LHCN-M2 (cell line): ENCODE data around the gene SETD5. TPM values are rescaled to one million over a fixed set of nuclear protein-coding genes. Genes with fewer than 3 reads are reported as not detected.

ENCODE experiments used
- DNase-seq: peaks from one replicate; pipeline ENCODE4 v3.0.0-alpha.2; 2012; ENCODE audit warnings: low read depth
- total RNA-seq: library from RNA; depleted of rRNA; stranded (reverse); fragments of >200 nt; gene quantifications from 2 replicates; pipeline ENCODE4 v1.2.3, GENCODE V29; 2014; rRNA removed

The SETD5 gene
- total RNA-seq, 1 experiment from 2014 or later = 51.8 TPM

DNA sequence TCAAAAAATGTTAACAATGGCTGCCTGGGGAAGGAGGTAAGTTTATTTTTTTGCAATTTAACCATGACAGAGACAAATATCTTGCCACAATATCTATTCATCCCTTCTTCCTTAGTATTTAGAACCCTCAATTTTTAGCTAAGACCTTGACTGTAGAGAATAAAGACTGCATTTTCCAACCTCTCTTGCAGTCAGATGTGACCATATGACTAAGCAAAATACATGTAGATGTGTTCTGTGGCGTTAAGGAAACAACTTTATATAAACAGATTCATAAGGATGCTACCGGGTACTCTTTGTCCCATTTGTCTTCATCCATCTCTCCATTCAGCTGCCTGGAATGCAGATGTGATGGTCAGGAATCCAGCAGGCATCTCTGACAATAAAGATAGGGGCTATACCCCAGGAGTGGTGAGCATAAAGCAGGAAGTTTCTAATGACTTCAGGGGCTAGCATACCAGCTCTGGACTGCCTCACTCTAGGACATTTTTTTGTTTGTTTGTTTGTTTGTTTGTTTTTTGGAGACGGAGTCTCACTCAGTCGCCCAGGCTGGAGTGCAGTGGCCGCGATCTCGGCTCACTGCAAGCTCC is 115.1 kb downstream of the SETD5 start:
- no peak for DNase-seq

- no peak for DNase-seq
Measured at GRCh38 chr3:9514306-9514705, 116.9 kb downstream of the SETD5 start.

DNA sequence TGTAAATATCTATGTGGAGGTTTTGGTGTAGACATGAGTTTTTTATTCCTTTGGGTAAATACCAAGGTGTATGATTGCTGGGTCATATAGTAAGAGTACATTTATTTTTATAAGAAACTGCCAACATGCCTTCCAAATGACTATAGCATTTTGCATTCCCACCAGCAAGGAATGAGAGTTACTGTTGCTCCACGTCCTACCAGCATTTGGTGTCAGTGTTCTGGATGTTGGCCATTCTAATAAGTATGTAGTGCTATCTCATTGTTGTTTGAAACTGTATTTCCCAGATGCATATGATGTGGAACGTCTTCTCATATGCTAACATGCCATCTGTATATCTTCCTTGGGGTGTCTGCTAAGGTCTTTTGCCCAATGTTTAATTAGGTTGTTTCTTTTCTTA is 117.5 kb downstream of the SETD5 start:
- no peak for DNase-seq

GRCh38 chr3:9525078-9525477 is 127.7 kb downstream of the SETD5 start:
- no peak for DNase-seq

Other genes with a start within 250 kb of the SETD5 start
- gene SRGAP3, start 148.0 kb upstream of the SETD5 start, total RNA-seq = 0.86 and 1.5 TPM in 2 replicates
- 46.8 and 55.0 TPM in 2 replicates for gene THUMPD3, start 34.6 kb upstream of the SETD5 start, total RNA-seq
- gene LHFPL4, start 156.2 kb downstream of the SETD5 start, total RNA-seq = not detected in 2 replicates